Adrenal gland (tissue), 12 donors: ENCODE results near the gene KCNJ4. TPM values are rescaled to one million over a fixed set of nuclear protein-coding genes. Genes with fewer than 3 reads are reported as not detected.
"Not testable (repeated sequence)": the region's sequence is repeated elsewhere in the genome, so short reads cannot be mapped to it uniquely, and the experiment has no call there.

Source experiments
- DNase-seq, 7 donors: peaks; one replicate each; pipeline ENCODE4 v3.0.0-alpha.2; 2019 to 2020
- H3K27ac ChIP-seq, 5 donors: fragments of 200-600 bp; sonication (generic) in 4 of 5; 1 replicate in 3 of 5; 2 replicates in 2 of 5; pipeline versions ENCODE4 v1.5.1 to v1.8.0; 2016 to 2020; ENCODE audit warnings: mild to moderate bottlenecking in 1 of 5
- H3K27me3 ChIP-seq: fragments of 200-600 bp; 2 replicates; pipeline ENCODE4 v1.8.0; 2021
- H3K36me3 ChIP-seq, 2 donors: fragments of 200-600 bp; replicated peaks in 1 of 2; 1 replicate in 1 of 2; 2 replicates in 1 of 2; pipeline versions ENCODE4 v1.5.1 to v1.8.0; 2018 to 2022
- H3K4me1 ChIP-seq, 2 donors: fragments of 200-600 bp; replicated peaks in 1 of 2; 1 replicate in 1 of 2; 2 replicates in 1 of 2; pipeline versions ENCODE4 v1.5.1 to v1.8.0; 2018 to 2021
- H3K4me3 ChIP-seq, 4 donors: fragments of 200-600 bp; sonication (generic) in 3 of 4; one replicate each; pipeline ENCODE4 v1.5.1; 2016 to 2018
- H3K9me3 ChIP-seq, 3 donors: fragments of 200-600 bp; sonication (generic) in 1 of 3; replicated peaks in 1 of 3; 1 replicate in 2 of 3; 2 replicates in 1 of 3; pipeline versions ENCODE4 v1.5.1 to v1.8.0; 2016 to 2021
- POLR2A ChIP-seq, 2 donors: fragments of 450-650 bp; IDR thresholded peaks; one replicate each; pipeline ENCODE4 v1.6.1; 2017; ENCODE audit warnings: antibody characterized with exemption in 2 of 2, mild to moderate bottlenecking in 2 of 2, moderate library complexity in 1 of 2
- WGBS, 4 donors: extraction: QIAGEN DNeasy Blood & Tissue Kit in 2 of 4; methylation state at CpG; one replicate each; pipeline versions ENCODE4 v1.1.5 to v1.1.7; 2013 to 2017; 5-methylcytosine and 5-hydroxymethylcytosine counted together
- intact Hi-C, 2 donors: fragments of 100-400 bp; cut with DNase I; formaldehyde crosslinking; loops; one replicate each; pipeline versions ENCODE4 v1.14.1 to v1.15.0; 2022 to 2023
- polyA plus RNA-seq, 3 donors: library from polyadenylated mRNA; stranded (reverse); fragments of 200-250 nt in 2 of 3; fragments of 350-450 nt in 1 of 3; fragmentation: Illumina TruSeq in 1 of 3; extraction: RNeasy Lipid Tissue Mini Kit (QIAGEN cat#74804) in 1 of 3; gene quantifications; one replicate each; pipeline ENCODE4 v1.2.3, GENCODE V29; 2013 to 2014
- total RNA-seq, 9 donors: library from RNA; depleted of rRNA in 4 of 9; stranded (reverse); fragments of >200 nt in 4 of 9; fragments of 120-200 nt in 1 of 9; fragmentation: NEBNext Ultra II Directional in 1 of 9; extraction: Animal tissue kit (Norgen Biotek cat#: 25700) in 1 of 9; gene quantifications; one replicate each; pipeline versions ENCODE4 v1.1.0 to v1.2.4, GENCODE V29; 2013 to 2023
- TF ChIP-seq, protein P1 (sequence below), 6 experiments: fragments of 450-650 bp in 4 of 6; fragments of 200-600 bp in 2 of 6; sonication (generic) in 1 of 6; IDR thresholded peaks; 1 replicate in 5 of 6; 2 replicates in 1 of 6; pipeline versions ENCODE4 v1.5.1 to v1.8.0; 2016 to 2021; ENCODE audit warnings: antibody characterized with exemption in 6 of 6, mild to moderate bottlenecking in 2 of 6, moderate library complexity in 1 of 6
- donor health status: healthy with polysubstance abuse.
- donor health status: Bipolar disorder and iron deficiency.
- donor health status: DM: yes; HTN: yes; CAD: no.
- donor health status: DM: no; HTN: no; CAD: no.
- donor health status: DM: no; HTN: no; CAD: no.
- donor health status: DM: yes; HTN: yes; CAD: no.

KCNJ4 gene
- total and polyA plus RNA-seq, 12 donors: 0.07 to 0.56 (median 0.28) TPM; not detected in 5

- H3K9me3 ChIP-seq: no peaks in the 10 kb centered on the region
- no peak overlapping the region for H3K27ac ChIP-seq
- DNase-seq: no peak
- H3K27me3 ChIP-seq: peaks cover 3% of the 10 kb centered on the region
- intact Hi-C loops: no loop called here
- H3K4me1 ChIP-seq: peaks cover 0 to 11% of the 10 kb centered on the region in 2 donors
- H3K36me3 ChIP-seq: no peaks in the 10 kb centered on the region
- no peak overlapping the region for H3K4me3 ChIP-seq
- no peak for TF ChIP-seq POLR2A (IDR thresholded peaks at IDR 0.05)
- TF ChIP-seq, protein P1, sequence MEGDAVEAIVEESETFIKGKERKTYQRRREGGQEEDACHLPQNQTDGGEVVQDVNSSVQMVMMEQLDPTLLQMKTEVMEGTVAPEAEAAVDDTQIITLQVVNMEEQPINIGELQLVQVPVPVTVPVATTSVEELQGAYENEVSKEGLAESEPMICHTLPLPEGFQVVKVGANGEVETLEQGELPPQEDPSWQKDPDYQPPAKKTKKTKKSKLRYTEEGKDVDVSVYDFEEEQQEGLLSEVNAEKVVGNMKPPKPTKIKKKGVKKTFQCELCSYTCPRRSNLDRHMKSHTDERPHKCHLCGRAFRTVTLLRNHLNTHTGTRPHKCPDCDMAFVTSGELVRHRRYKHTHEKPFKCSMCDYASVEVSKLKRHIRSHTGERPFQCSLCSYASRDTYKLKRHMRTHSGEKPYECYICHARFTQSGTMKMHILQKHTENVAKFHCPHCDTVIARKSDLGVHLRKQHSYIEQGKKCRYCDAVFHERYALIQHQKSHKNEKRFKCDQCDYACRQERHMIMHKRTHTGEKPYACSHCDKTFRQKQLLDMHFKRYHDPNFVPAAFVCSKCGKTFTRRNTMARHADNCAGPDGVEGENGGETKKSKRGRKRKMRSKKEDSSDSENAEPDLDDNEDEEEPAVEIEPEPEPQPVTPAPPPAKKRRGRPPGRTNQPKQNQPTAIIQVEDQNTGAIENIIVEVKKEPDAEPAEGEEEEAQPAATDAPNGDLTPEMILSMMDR (IDR thresholded peaks at IDR 0.05): no peak
- 86 to 90% (median 86%) methylated on average over 6 to 11 of the region's 11 CpGs for WGBS, 4 donors
Observed at GRCh38 chr22:38471237-38471636, 16.2 kb upstream of the KCNJ4 start.

- 87 to 95% (median 94%) methylated on average over 10 of the region's 10 CpGs for WGBS, 4 donors
- peaks cover 0 to 11% of the 10 kb centered on the region in 2 donors for H3K4me1 ChIP-seq
- intact Hi-C loops: not testable (repeated sequence)
Observed at GRCh38 chr22:38470179-38470578, 15.2 kb upstream of the KCNJ4 start.

GRCh38 chr22:38469306-38469781 lies 14.3 kb upstream of the KCNJ4 start:
- no peaks in the 10 kb centered on the region for H3K9me3 ChIP-seq
- no peak overlapping the region for H3K4me3 ChIP-seq
- H3K4me1 ChIP-seq: peaks cover 0 to 11% of the 10 kb centered on the region in 2 donors
- H3K27ac ChIP-seq: no peak overlapping the region
- 91 to 98% (median 95%) methylated on average over 6 of the region's 6 CpGs for WGBS, 4 donors
- intact Hi-C loops: no loop called here
- H3K36me3 ChIP-seq: no peaks in the 10 kb centered on the region
- H3K27me3 ChIP-seq: peaks cover 3% of the 10 kb centered on the region
- DNase-seq: no peak
- TF ChIP-seq, protein P1 (IDR thresholded peaks at IDR 0.05): no peak
- TF ChIP-seq POLR2A (IDR thresholded peaks at IDR 0.05): no peak

More at GRCh38 chr22:38470179-38470578, 15.2 kb upstream of the KCNJ4 start:
- not testable (repeated sequence) for H3K36me3 ChIP-seq, DNase-seq, H3K4me3 ChIP-seq, H3K27ac ChIP-seq, H3K9me3 ChIP-seq, H3K27me3 ChIP-seq

DNA sequence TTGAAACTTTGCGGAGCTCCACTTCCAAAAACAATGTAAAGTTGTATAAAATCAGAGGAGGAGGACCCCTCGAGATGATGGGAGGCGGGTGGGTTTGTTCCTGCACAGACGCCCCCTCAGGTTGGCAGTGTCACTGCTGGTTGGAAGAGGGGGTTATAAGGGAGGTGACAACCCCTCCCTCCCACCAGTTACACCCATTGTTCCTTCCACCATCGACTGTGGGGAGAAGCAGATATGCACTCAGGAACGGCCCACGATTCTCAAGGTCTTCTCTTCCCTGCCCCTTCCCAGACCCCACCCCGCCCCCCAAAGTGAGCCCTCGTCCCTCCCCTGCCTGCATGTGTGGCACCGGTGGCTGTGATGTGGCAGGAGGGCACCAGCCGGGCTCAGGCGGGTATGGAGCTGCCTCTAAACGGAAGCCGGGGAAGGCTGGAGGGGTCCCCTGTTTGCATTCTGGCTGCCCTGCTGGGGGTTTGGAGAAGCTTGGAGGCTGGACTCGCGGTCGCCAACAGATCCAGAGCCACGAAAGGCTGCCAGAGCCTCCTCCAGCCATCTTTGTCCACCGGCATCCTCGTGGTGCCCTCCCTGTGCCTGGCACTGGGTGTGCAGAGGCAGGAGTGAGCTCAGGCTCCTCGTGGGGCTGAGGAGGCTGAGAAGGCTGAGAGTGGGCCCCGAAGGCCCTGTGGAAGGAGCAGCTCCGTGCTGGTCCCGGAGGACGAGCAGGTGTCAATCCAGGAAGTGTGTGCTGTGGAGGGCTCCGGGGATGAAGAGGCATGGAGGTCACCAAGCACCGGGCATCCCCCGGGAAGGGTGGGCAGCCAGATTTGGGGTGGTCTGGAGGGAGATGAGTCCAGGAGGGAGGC lies 13.7 kb upstream of the KCNJ4 start:
- H3K9me3 ChIP-seq: no peaks in the 10 kb centered on the region
- 68 to 74% (median 70%) methylated on average over 26 to 28 of the region's 28 CpGs for WGBS, 4 donors
- H3K27ac ChIP-seq: peak overlapping the region in 1 of 5 donors; percentile 36
- H3K27me3 ChIP-seq: peaks cover 3% of the 10 kb centered on the region
- H3K4me3 ChIP-seq: peak overlapping the region in 2 of 4 donors; percentile 29 to 68
- TF ChIP-seq, protein P1 (IDR thresholded peaks at IDR 0.05): no peak
- no peak for TF ChIP-seq POLR2A (IDR thresholded peaks at IDR 0.05)
- DNase-seq: no peak
- peaks cover 0 to 11% of the 10 kb centered on the region in 2 donors for H3K4me1 ChIP-seq
- no peaks in the 10 kb centered on the region for H3K36me3 ChIP-seq
- intact Hi-C loops: no loop called here
